Hindlimb muscle (tissue), 1 donor: ENCODE measurements around the gene GRID1. TPM values are rescaled to one million over a fixed set of nuclear protein-coding genes. Genes with fewer than 3 reads are reported as not detected.

ENCODE experiments used
- DNase-seq: peaks from one replicate; pipeline ENCODE4 v3.0.0-alpha.2; 2013
- polyA plus RNA-seq: library from polyadenylated mRNA; unstranded; fragments of 120-200 nt; gene quantifications from one replicate; pipeline ENCODE4 v1.2.1, GENCODE V29; 2013; ENCODE audit not compliant: insufficient read length

GRID1 gene
- polyA plus RNA-seq, 1 donor: 3.0 TPM

GRCh38 chr10:86226016-86226415 is 140.6 kb downstream of the GRID1 start:
- no peak for DNase-seq

- DNase-seq: peak; percentile 23
These were observed 141.4 kb downstream of the GRID1 start for GRCh38 chr10:86225103-86225782.

- DNase-seq: no peak
These were observed 142.1 kb downstream of the GRID1 start for GRCh38 chr10:86224354-86225102.

- no peak for DNase-seq
These were observed 143.3 kb downstream of the GRID1 start for GRCh38 chr10:86223256-86223655.

- no peak for DNase-seq
These were observed 143.9 kb downstream of the GRID1 start for GRCh38 chr10:86222687-86223086.

- DNase-seq: no peak
These were observed 144.3 kb downstream of the GRID1 start for GRCh38 chr10:86222336-86222650.

GRCh38 chr10:86221442-86222335 is 144.9 kb downstream of the GRID1 start:
- DNase-seq: no peak

GRCh38 chr10:86220626-86221025 is 146.0 kb downstream of the GRID1 start:
- no peak for DNase-seq

GRCh38 chr10:86219271-86219670 is 147.3 kb downstream of the GRID1 start:
- no peak for DNase-seq

GRCh38 chr10:86218842-86219241 is 147.8 kb downstream of the GRID1 start:
- no peak for DNase-seq

- no peak for DNase-seq
These were observed 148.4 kb downstream of the GRID1 start for GRCh38 chr10:86218160-86218559.

- DNase-seq: peak; percentile 6
These were observed 149.1 kb downstream of the GRID1 start for GRCh38 chr10:86217371-86218080.

GRCh38 chr10:86216886-86217285 is 149.7 kb downstream of the GRID1 start:
- no peak for DNase-seq

- no peak for DNase-seq
These were observed 150.9 kb downstream of the GRID1 start for GRCh38 chr10:86215712-86216111.

GRCh38 chr10:86215046-86215445 is 151.5 kb downstream of the GRID1 start:
- DNase-seq: no peak

- DNase-seq: no peak
These were observed 153.4 kb downstream of the GRID1 start for GRCh38 chr10:86213148-86213547.

- no peak for DNase-seq
These were observed 154.2 kb downstream of the GRID1 start for GRCh38 chr10:86212391-86212700.

GRCh38 chr10:86211691-86212390 is 154.8 kb downstream of the GRID1 start:
- no peak for DNase-seq

- DNase-seq: no peak
These were observed 156.2 kb downstream of the GRID1 start for GRCh38 chr10:86210416-86210815.

GRCh38 chr10:86209726-86210125 is 156.9 kb downstream of the GRID1 start:
- DNase-seq: no peak

GRCh38 chr10:86207226-86207625 is 159.4 kb downstream of the GRID1 start:
- DNase-seq: no peak

- no peak for DNase-seq
These were observed 160.4 kb downstream of the GRID1 start for GRCh38 chr10:86206240-86206579.
